ENCODE measurements around the gene ISCU. TPM values are rescaled to one million over a fixed set of nuclear protein-coding genes. Genes with fewer than 3 reads are reported as not detected.

The ISCU gene
- 71.6 and 85.8 TPM in 2 replicates for total RNA-seq (2022)
- percentile 82 among the genes with signal in this experiment for Bru-seq, nascent RNA
- BruChase-seq, experiment 1, labeled RNA remaining after a 6-hour chase: percentile 92 among the genes with signal in this experiment
- percentile 81 among the genes with signal in this experiment for BruChase-seq, experiment 2, labeled RNA remaining after a 2-hour chase
- long read RNA-seq, transcript ISCU-202 (6 exons, 1,069 nt): minor isoform, 7 of 195 reads
- long read RNA-seq, transcript ISCU-201 (5 exons, 994 nt): major isoform, 156 of 195 reads
- long read RNA-seq, partial matches to known transcripts: 17 of 195 reads
- long read RNA-seq, other reads (novel, unspliced or antisense): 8 of 195 reads

DNA sequence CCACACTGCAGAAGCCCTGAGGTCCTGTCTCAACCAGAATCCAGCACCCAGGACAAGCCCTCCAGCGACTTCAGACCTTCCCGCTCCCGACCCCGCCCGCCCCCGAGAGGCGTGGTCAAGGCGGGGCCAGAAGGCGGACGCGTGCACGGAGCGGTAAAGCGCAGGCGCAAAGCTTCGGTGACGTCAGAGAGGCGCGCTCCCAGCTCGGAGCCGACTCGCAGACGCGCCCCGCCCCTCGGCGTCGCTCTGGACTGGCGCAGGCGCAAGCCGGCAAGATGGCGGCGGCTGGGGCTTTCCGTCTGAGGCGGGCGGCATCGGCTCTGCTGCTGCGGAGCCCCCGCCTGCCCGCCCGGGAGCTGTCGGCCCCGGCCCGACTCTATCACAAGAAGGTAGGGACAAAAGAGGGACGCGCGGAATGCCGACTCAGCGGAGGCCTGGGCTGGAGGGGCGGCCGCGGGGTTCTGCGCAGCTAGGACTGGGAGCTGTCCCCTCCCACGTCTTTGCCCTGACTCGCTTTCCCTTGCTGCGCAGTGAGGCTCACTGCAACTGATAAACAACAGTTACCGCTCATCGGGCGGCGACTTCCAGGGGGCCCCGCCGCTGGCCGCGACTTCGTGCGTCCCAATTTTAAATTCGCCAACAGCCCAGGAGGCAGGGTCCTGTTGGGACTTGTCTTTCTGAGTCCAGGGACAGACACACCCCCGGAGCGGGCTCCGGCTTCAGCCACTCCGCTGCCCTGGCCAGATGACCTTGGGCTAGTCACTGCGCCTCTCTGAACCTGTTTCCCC lies at the start of gene ISCU:
ISCU (plus strand) TSS at position 249 of the 788 bp plus-strand sequence; CDS start at position 276, 27 bp downstream.
- no TSS peak for BruUV-seq (replicated peaks)
- TF ChIP-seq, protein P1, sequence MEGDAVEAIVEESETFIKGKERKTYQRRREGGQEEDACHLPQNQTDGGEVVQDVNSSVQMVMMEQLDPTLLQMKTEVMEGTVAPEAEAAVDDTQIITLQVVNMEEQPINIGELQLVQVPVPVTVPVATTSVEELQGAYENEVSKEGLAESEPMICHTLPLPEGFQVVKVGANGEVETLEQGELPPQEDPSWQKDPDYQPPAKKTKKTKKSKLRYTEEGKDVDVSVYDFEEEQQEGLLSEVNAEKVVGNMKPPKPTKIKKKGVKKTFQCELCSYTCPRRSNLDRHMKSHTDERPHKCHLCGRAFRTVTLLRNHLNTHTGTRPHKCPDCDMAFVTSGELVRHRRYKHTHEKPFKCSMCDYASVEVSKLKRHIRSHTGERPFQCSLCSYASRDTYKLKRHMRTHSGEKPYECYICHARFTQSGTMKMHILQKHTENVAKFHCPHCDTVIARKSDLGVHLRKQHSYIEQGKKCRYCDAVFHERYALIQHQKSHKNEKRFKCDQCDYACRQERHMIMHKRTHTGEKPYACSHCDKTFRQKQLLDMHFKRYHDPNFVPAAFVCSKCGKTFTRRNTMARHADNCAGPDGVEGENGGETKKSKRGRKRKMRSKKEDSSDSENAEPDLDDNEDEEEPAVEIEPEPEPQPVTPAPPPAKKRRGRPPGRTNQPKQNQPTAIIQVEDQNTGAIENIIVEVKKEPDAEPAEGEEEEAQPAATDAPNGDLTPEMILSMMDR (IDR thresholded peaks at IDR 0.05; ENCODE audit: unreplicated experiment): no peak
- intact Hi-C loops (cut with micrococcal nuclease; ENCODE audit: unreplicated experiment): loop anchor here (1.0 to 10.0 kb wide), 6 partner anchors 56 to 530 kb away; partner anchors contain the start of gene ALKBH2
- peak within 1 kb of the TSS; percentile 98 for H3K27ac Mint-ChIP-seq (ENCODE audit: unreplicated experiment)
- peaks cover 82% of the 10 kb centered on the region for H3K36me3 Mint-ChIP-seq (ENCODE audit: insufficient read depth, unreplicated experiment)
- H3K4me1 Mint-ChIP-seq (ENCODE audit: low read depth, unreplicated experiment): peaks cover 18% of the 10 kb centered on the region
- CTCF ChIA-PET: interaction anchor here (0.7 to 1.3 kb wide), 5 partner anchors 11 to 382 kb away, joined by 3 to 7 read pairs (median 3); no protein-coding TSS in a partner anchor
- H3K27me3 Mint-ChIP-seq (ENCODE audit: unreplicated experiment): no peaks in the 10 kb centered on the region
- H3K9me3 Mint-ChIP-seq (ENCODE audit: low read depth, unreplicated experiment): no peaks in the 10 kb centered on the region
- peak within 1 kb of the TSS; percentile 92 for H3K4me3 Mint-ChIP-seq (ENCODE audit: low read depth, unreplicated experiment)
- peak; percentile 99 for DNase-seq

DNA sequence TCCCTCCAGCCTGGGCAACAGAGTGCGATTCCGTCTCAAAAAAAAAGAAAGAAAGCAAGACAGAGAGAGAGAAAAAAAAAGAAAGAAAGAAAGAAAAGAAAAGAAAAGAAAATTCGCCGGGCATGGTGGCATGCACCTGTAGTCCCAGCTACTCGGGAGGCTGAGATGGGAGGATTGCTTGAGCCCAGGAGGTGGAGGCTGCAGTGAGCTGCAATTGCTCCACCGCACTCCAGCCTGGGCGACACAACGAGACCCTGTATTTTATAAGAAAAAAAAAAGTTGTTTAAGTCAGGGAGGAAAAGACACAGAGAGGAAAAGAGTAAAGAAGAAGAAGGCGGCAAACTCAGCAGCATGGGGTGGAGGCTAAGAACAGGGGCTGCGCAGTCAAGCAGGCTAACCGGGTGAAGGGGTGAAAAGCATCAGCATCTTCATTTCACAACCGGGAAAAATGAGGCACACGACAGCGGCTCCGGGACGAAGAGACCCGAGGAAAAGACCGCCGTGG lies 47.9 kb upstream of the ISCU start:
- Mint-ChIP-seq H3K4me1 (ENCODE audit: low read depth, unreplicated experiment) (peaks cover 20% of the 10 kb centered on the region), H3K27ac (ENCODE audit: unreplicated experiment) (peak overlapping the region; percentile 93), H3K27me3 (ENCODE audit: unreplicated experiment) (peaks cover 14% of the 10 kb centered on the region), H3K4me3 (ENCODE audit: low read depth, unreplicated experiment) (peak overlapping the region; percentile 96), H3K36me3 (ENCODE audit: insufficient read depth, unreplicated experiment) (peaks cover 59% of the 10 kb centered on the region), H3K9me3 (ENCODE audit: low read depth, unreplicated experiment) (no peaks in the 10 kb centered on the region)
- no peak for DNase-seq
- TF ChIP-seq, protein P1 (IDR thresholded peaks at IDR 0.05; ENCODE audit: unreplicated experiment): no peak
- CTCF ChIA-PET: no interaction called here
- BruUV-seq (replicated peaks): no TSS peak
- intact Hi-C loops (cut with micrococcal nuclease; ENCODE audit: unreplicated experiment): loop anchor here (5.0 to 10.0 kb wide), 3 partner anchors 210 to 830 kb away; partner anchors contain the start of gene PWP1

DNA sequence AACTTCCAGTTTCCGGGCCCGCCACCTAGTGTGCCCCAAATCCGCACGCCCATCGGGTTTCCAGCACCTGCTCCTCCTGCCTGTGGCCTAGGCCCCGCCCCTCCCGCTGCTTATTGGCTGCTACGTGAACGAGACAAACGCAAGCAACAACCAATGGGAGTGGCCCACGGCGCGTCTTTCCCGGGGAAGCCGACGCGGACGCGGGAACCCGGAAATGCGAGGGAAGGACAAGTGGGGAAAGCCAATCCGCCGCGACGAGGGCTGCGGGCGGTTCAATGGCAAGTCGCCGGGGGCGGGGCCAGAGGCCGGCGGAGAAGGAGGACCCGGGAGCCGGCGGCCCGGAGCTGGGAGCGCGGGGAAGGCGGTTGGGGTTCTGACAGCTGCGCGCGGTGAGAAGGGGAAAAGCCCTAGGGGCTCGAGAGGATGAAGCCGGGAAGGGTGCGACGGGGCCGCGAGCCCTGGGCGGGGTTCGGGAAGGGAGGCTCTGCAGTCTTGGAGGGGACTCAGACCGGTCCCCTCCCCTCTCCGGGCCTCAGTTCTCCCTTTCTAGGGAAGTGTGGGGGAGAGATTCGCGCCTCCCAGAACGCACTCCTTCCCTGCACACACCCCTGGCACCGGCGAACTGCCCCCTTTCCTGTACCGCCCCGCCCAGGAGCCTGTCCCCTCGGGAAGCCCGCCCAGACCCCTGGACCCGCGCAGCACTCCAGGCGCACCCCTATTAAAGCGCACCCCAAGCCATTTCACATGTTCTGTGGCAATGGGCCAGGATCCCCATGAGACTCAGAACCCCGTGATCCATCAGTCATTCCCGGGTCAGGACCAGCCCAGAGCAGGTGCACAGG lies 47.2 kb upstream of the ISCU start, which contains the start of gene FICD:
FICD (plus strand) TSS at position 305 of the 842 bp plus-strand sequence. CDS start 1,696 bp downstream, outside the sequence.
- H3K27ac Mint-ChIP-seq (ENCODE audit: unreplicated experiment): peak within 1 kb of the TSS; percentile 93
- BruUV-seq (replicated peaks): TSS peak; percentile 63
- CTCF ChIA-PET: interaction anchor here (1.0 kb wide), 1 partner anchor 1195 kb away, joined by 3 read pairs; no protein-coding TSS in a partner anchor
- peak within 1 kb of the TSS; percentile 96 for H3K4me3 Mint-ChIP-seq (ENCODE audit: low read depth, unreplicated experiment)
- no peaks in the 10 kb centered on the region for H3K9me3 Mint-ChIP-seq (ENCODE audit: low read depth, unreplicated experiment)
- intact Hi-C loops (cut with micrococcal nuclease; ENCODE audit: unreplicated experiment): loop anchor here (5.0 to 10.0 kb wide), 3 partner anchors 210 to 830 kb away; partner anchors contain the start of gene PWP1
- peaks cover 13% of the 10 kb centered on the region for H3K27me3 Mint-ChIP-seq (ENCODE audit: unreplicated experiment)
- H3K36me3 Mint-ChIP-seq (ENCODE audit: insufficient read depth, unreplicated experiment): peaks cover 66% of the 10 kb centered on the region
- peaks cover 20% of the 10 kb centered on the region for H3K4me1 Mint-ChIP-seq (ENCODE audit: low read depth, unreplicated experiment)
- TF ChIP-seq, protein P1 (IDR thresholded peaks at IDR 0.05; ENCODE audit: unreplicated experiment): no peak
- peak; percentile 100 for DNase-seq
